H1 (cell line): ENCODE results near the gene B4GALNT3. TPM values are rescaled to one million over a fixed set of nuclear protein-coding genes. Genes with fewer than 3 reads are reported as not detected.

Source experiments
- ASH2L ChIP-seq: fragments of 200-600, 300-600 bp; sonication (generic); IDR thresholded peaks from one replicate; pipeline ENCODE4 v1.7.1; 2017; ENCODE audit warnings: low read length
- POLR2A ChIP-seq, 2 experiments: IDR thresholded peaks; 1 replicate in 1 of 2; 2 replicates in 1 of 2; pipeline ENCODE4 v1.6.1; 2011; ENCODE audit warnings: low read depth in 2 of 2, low read length in 2 of 2, mild to moderate bottlenecking in 2 of 2; ENCODE audit errors: control extremely low read depth in 1 of 2
- SAP30 ChIP-seq: fragments of 300-600 bp; sonication (generic); IDR thresholded peaks from 2 replicates; pipeline ENCODE4 v1.7.1; 2012; ENCODE audit warnings: low read length, moderate library complexity, mild to moderate bottlenecking, inconsistent platforms; ENCODE audit not compliant: insufficient read depth, insufficient replicate concordance
- SIRT6 ChIP-seq: IDR thresholded peaks from one replicate; pipeline ENCODE4 v1.7.1; 2012; ENCODE audit warnings: low read length, inconsistent platforms
- SP2 ChIP-seq: IDR thresholded peaks from 2 replicates; pipeline ENCODE4 v1.6.1; 2012; ENCODE audit warnings: mild to moderate bottlenecking, low read length, inconsistent platforms
- USF2 ChIP-seq: IDR thresholded peaks from 2 replicates; pipeline ENCODE4 v1.6.1; 2011; ENCODE audit warnings: low read length, improper control_type of control experiment
- polyA plus RNA-seq, 7 experiments: library from polyadenylated mRNA; depleted of rRNA in 3 of 7; stranded (reverse) in 5 of 7; unstranded in 2 of 7; fragments of >200 nt in 5 of 7; fragments of 200-250 nt in 2 of 7; gene quantifications; 1 replicate in 5 of 7; 2 replicates in 1 of 7; 4 replicates in 1 of 7; pipeline versions ENCODE4 v1.2.1 to v1.2.3, GENCODE V29; 2011 to 2013; ENCODE audit warnings: missing spikeins in 2 of 7, mixed read lengths in 2 of 7
- total RNA-seq: library from RNA; stranded (reverse); fragmentation: NEBNext Ultra II Directional; extraction: Animal tissue kit (Norgen Biotek cat#: 25700); gene quantifications from 2 replicates; pipeline ENCODE4 v1.2.1, GENCODE V29; 2021
- TF ChIP-seq, protein P1 (sequence below): fragments of 300-600 bp; sonication (generic); IDR thresholded peaks from 2 replicates; pipeline ENCODE4 v1.7.1; 2012; ENCODE audit warnings: low read length, moderate library complexity, mild to moderate bottlenecking, inconsistent platforms; ENCODE audit not compliant: insufficient replicate concordance

Gene B4GALNT3
- total and polyA plus RNA-seq, 2 of the 8 experiments (the other 6 are each of a cell fraction or from before 2014, with no cell fraction given): 12.5 to 20.3 TPM

- TF ChIP-seq ASH2L (no peak), POLR2A (IDR thresholded peaks at IDR 0.05; ENCODE audit: control extremely low read depth in 1 of 2, low read depth in 2 of 2, low read length in 2 of 2) (no peak), USF2 (no peak), SP2 (no peak), SIRT6 (no peak), SAP30 (no peak)
- TF ChIP-seq, protein P1, sequence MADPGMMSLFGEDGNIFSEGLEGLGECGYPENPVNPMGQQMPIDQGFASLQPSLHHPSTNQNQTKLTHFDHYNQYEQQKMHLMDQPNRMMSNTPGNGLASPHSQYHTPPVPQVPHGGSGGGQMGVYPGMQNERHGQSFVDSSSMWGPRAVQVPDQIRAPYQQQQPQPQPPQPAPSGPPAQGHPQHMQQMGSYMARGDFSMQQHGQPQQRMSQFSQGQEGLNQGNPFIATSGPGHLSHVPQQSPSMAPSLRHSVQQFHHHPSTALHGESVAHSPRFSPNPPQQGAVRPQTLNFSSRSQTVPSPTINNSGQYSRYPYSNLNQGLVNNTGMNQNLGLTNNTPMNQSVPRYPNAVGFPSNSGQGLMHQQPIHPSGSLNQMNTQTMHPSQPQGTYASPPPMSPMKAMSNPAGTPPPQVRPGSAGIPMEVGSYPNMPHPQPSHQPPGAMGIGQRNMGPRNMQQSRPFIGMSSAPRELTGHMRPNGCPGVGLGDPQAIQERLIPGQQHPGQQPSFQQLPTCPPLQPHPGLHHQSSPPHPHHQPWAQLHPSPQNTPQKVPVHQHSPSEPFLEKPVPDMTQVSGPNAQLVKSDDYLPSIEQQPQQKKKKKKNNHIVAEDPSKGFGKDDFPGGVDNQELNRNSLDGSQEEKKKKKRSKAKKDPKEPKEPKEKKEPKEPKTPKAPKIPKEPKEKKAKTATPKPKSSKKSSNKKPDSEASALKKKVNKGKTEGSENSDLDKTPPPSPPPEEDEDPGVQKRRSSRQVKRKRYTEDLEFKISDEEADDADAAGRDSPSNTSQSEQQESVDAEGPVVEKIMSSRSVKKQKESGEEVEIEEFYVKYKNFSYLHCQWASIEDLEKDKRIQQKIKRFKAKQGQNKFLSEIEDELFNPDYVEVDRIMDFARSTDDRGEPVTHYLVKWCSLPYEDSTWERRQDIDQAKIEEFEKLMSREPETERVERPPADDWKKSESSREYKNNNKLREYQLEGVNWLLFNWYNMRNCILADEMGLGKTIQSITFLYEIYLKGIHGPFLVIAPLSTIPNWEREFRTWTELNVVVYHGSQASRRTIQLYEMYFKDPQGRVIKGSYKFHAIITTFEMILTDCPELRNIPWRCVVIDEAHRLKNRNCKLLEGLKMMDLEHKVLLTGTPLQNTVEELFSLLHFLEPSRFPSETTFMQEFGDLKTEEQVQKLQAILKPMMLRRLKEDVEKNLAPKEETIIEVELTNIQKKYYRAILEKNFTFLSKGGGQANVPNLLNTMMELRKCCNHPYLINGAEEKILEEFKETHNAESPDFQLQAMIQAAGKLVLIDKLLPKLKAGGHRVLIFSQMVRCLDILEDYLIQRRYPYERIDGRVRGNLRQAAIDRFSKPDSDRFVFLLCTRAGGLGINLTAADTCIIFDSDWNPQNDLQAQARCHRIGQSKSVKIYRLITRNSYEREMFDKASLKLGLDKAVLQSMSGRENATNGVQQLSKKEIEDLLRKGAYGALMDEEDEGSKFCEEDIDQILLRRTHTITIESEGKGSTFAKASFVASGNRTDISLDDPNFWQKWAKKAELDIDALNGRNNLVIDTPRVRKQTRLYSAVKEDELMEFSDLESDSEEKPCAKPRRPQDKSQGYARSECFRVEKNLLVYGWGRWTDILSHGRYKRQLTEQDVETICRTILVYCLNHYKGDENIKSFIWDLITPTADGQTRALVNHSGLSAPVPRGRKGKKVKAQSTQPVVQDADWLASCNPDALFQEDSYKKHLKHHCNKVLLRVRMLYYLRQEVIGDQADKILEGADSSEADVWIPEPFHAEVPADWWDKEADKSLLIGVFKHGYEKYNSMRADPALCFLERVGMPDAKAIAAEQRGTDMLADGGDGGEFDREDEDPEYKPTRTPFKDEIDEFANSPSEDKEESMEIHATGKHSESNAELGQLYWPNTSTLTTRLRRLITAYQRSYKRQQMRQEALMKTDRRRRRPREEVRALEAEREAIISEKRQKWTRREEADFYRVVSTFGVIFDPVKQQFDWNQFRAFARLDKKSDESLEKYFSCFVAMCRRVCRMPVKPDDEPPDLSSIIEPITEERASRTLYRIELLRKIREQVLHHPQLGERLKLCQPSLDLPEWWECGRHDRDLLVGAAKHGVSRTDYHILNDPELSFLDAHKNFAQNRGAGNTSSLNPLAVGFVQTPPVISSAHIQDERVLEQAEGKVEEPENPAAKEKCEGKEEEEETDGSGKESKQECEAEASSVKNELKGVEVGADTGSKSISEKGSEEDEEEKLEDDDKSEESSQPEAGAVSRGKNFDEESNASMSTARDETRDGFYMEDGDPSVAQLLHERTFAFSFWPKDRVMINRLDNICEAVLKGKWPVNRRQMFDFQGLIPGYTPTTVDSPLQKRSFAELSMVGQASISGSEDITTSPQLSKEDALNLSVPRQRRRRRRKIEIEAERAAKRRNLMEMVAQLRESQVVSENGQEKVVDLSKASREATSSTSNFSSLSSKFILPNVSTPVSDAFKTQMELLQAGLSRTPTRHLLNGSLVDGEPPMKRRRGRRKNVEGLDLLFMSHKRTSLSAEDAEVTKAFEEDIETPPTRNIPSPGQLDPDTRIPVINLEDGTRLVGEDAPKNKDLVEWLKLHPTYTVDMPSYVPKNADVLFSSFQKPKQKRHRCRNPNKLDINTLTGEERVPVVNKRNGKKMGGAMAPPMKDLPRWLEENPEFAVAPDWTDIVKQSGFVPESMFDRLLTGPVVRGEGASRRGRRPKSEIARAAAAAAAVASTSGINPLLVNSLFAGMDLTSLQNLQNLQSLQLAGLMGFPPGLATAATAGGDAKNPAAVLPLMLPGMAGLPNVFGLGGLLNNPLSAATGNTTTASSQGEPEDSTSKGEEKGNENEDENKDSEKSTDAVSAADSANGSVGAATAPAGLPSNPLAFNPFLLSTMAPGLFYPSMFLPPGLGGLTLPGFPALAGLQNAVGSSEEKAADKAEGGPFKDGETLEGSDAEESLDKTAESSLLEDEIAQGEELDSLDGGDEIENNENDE: no peak
Observed at GRCh38 chr12:418432-418831, 41.3 kb upstream of the B4GALNT3 start (continued).
